ENCODE data around the gene BSG.
"Not testable (repeated sequence)": the region's sequence is repeated elsewhere in the genome, so short reads cannot be mapped to it uniquely, and the experiment has no call there.

DNA sequence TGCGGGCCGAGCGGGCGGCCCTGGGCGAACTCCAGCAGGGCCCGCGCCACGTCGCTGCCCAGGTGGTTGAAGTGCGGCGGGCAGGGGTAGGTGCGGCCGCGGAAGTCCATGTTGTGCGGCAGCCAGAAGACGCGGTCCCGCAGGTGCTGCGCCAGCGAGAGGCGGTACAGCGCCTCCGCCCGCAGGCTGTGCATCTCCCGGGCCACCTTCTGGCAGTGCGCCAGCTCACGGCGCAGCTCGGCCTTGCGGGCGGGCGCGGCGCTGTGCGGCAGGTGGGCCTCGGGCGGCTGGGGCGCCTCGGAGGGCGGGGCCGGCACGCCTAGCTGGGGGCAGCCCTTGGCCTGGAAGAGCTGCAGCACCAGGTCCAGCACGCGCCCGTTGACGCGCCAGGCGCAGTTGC lies 48.8 kb downstream of the BSG start:
- TF ChIP-seq CTCF, POLR2A, EP300 (IDR thresholded peaks at IDR 0.05): not testable (repeated sequence)

Data from ovary (tissue), 3 donors.